22Rv1 (cell line): ENCODE measurements around the gene ACOX2.

Experiments used
- CTCF ChIP-seq: fragments of 450-650 bp; IDR thresholded peaks from 2 replicates; pipeline ENCODE4 v1.5.1; 2017; ENCODE audit warnings: mild to moderate bottlenecking
- ZFX ChIP-seq: fragments of 450-650 bp; IDR thresholded peaks from 2 replicates; pipeline ENCODE4 v1.6.1; 2017; ENCODE audit warnings: antibody characterized with exemption, borderline replicate concordance

GRCh38 chr3:58485801-58486435 is 51.1 kb downstream of the ACOX2 start:
- TF ChIP-seq CTCF = no peak
- no peak for TF ChIP-seq ZFX
